Medulla oblongata (tissue), 1 donor: Measurements from ENCODE around the gene CELF2.

Experiments
- DNase-seq: peaks from one replicate; pipeline ENCODE4 v3.0.0-alpha.2; 2015; ENCODE audit errors: extremely low spot score

Gene CELF2

DNA sequence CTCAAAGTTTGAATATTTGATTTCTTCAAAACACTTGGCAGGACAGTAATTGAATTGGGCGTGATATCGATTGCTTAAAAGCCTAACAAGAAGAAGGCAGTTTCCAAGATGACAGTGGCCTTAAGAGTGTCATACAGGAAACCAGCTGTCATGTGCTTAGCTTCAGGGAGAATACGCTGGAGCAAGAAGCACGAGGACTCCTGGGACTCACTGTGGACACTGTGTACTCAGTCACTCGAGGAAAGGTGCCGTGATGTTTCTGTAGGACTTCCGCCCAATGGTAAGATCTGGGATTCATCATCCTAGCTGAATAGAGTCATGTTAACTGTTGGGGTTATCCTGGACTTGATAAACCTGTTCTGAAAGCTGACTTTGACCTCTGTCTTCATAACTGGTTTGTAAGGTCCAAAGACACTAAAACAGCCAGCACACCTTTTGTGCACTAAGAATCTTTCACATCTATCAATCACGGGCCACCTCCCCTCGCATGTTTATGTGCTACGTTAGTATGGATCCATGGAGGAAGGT is 113.5 kb downstream of the CELF2 start:
- no peak for DNase-seq

DNA sequence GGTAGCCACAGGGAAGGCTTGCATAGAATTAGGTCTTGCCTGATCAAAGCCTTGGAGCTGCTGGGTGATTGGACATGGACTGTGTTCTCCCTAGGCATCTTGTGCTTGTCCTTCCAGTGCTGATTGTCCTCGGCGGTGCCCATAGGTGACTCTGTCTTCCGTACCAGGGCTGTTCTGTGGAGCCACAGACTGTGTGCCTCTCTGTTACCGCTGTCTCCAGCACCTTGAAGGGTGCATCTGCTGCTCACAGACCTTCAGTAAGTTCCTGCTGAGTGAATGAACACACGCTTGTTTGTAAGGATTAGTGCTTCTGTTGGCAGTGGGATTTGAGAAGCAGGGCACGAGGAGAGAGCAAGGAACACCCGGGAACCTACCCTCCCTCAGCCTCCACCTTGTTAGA is 116.7 kb downstream of the CELF2 start:
- no peak for DNase-seq

- no peak for DNase-seq
Observed at GRCh38 chr10:11135709-11136108, 118.0 kb downstream of the CELF2 start.

GRCh38 chr10:11138314-11139033 is 120.8 kb downstream of the CELF2 start:
- DNase-seq = no peak

GRCh38 chr10:11140963-11141362 is 123.3 kb downstream of the CELF2 start:
- DNase-seq = no peak

- no peak for DNase-seq
Observed at GRCh38 chr10:11141571-11142091, 124.0 kb downstream of the CELF2 start.

DNA sequence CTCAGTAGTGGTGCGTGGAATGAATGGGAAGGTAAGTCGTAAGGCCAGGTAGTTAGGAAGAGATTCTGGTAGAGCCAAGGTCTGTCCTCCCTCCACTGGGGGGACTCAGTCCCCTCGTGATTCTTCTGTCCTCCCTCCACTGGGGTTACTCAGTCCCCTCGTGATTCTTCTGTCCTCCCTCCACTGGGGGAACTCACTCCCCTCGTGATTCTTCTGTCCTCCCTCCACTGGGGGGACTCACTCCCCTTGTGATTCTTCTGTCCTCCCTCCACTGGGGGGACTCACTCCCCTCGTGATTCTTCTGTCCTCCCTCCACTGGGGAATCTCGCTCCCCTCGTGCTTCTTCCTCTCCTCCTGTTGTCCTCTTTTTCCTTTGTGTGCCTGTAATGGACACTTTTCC is 125.1 kb downstream of the CELF2 start:
- DNase-seq = no peak

GRCh38 chr10:11143242-11143641 is 125.6 kb downstream of the CELF2 start:
- no peak for DNase-seq

DNA sequence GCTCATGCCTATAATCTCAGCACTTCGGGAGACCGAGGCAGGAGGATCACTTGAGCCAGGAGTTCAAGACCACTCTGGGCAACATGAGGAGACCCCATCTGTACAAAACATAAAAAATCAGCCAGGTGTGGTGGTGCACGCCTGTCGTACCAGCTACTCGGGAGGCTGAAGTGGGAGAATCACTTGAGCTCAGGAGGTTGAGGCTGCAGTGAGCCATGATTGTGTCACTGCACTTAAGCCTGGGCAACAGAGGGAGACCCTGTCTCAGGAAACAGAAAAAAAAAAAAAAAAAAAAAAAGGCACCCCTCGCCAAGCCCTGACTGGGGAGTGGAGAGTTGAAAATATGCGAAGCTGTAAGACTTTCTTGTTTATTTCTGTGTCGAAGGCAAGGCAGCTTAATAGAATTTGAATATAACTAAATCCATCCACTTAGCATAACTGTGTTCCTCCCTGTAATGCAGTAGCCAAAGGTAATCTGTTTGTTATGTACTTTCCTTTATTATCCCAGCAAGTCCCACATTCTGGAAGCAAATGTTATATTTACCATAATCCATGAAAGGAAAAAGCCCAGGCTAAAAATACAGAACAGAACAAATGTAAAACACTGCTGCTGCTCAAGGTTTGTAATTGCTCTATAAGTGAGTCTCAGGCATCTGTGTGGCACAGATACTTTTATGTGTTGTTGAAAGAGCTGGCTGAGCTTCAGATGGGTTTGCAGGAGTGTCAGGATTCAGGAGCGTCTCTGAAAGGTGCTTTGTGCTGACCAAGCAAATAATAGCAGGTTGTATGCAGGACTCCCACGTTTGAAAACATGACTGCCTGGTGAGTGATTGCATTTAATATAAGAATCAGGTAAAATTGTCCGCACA is 127.2 kb downstream of the CELF2 start:
- no peak for DNase-seq

DNA sequence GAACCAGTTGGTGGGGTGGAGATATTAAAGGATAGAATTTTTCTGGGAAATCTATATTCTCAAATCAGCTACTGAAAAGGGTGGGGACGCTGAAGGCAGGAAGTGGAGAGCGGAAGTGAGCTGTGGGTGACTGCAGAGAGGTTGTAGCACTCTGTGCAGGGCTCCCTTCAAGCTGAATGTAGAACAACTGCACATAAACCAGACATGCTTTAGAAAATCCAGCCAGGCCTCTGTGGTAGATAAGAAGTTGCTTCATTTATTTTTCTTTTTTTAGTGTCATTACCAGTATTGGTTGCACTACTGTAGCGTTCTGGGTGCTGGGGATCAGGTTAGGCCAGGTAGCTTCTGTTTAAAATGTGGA is 127.8 kb downstream of the CELF2 start:
- no peak for DNase-seq

DNA sequence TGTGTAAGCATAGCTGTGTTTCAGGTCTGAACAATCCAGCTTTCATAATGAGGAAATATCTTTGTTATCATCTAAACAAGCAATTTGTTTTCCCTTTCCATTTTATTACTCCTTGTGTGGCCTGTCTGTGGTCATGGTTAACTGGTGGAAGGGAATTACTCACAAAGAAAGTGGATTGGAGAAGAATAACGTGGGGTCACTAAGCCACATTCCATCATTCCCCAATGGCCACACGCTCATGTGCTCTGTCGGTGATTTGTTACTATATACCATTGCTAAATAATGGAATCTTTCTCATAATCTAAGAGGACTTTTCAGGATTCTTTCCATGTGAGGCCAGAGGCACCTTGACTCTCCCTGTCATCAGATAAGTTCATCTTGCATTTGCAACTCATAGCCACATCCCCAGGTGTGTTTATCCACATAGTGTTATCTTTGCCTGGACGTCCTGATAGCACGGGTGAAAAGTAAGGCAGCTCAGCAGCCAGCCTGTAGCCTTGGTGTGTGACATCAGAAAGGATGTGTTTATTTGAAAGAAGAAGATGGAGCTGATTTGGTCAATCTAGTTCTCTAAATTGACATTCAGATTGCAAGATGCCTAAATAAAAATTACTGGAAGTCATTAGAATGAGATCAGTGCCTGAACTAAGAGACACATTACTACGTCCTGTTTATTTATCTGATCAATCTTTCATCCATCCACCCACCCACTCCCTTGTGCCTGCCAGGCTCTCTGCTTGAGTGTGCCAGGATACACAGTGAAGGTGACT is 128.9 kb downstream of the CELF2 start:
- DNase-seq = no peak

DNA sequence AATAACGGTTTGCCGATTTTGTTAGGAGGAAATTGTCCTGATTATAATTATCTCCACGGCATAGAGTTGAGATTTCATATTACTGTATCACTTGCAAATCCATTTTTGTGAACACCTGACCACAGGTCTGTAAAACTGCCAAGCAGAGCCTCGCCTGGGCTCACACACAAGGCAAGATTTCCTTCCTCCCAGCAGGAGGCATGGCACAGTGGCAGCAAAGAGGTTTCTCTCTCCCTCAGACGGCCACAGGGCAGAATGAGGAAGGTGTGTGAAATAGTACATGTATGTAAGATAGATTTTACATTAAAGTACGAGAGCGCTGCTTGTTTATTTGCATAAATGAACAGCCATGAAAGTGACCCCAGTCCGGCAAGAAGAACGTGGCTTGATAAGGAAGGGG is 130.1 kb downstream of the CELF2 start:
- DNase-seq = peak; percentile 59

DNA sequence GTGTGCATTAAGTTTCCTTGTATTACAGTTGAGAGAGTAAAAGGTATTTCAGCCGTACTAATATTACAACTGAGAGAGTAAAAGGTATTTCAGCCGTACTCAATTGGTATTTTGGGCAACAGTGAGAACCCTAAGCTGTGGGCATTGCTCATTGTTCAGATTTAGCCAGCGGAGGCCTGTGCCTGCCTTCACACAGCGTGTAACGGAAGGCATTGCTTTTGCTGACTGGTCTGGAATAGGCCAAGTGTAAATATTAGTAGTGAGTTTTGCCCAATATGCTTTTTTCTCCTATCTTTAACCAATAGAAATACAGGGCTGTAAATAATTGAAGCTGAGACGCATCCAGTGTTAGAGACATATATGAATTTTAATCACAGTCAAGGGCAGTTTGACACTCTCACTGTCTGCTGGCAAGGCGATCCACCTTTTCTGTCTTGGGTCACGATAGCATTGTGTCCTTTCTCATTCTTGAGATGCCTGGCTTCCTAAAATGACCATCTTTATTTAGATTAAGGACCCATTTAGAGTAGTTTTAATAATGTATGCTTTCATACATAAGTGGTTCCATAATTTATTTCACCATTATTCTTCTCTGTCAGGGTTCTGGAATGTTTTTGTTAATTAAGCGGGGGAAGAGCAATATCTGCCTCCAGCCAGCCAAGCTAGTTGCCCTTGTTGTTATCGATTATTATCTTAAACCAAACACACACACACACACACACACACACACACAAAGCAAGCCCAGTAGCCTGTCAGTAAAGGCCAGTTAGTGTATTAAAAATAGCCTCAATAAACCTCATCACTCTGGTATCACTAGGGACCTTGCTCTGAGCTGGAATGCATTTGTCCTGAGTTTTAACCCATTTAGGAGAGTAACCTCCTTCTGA is 130.7 kb downstream of the CELF2 start:
- no peak for DNase-seq

- no peak for DNase-seq
Observed at GRCh38 chr10:11149807-11150141, 132.1 kb downstream of the CELF2 start.

GRCh38 chr10:11150231-11150731 is 132.6 kb downstream of the CELF2 start:
- no peak for DNase-seq

- no peak for DNase-seq
Observed at GRCh38 chr10:11150879-11151415, 133.3 kb downstream of the CELF2 start.

GRCh38 chr10:11152801-11153200 is 135.1 kb downstream of the CELF2 start:
- DNase-seq = no peak

DNA sequence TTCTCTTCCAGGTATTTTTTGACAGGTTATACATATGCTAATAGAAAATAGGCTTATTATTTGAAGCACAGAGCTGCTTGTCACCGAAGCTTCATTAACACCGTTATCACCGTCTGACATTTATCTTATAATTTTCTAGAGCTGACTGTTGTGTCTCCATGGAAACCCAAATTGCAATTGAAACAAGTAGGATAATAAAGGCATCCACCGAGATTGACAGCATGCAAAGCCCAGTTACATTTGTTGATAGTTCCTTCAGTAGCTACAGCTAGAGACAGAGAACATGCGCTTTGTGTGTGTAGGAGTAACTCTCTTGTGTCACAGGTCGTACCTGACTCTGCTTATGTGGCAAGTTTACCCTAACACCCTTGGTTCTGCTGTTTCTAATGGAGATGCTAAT is 135.6 kb downstream of the CELF2 start:
- no peak for DNase-seq

DNA sequence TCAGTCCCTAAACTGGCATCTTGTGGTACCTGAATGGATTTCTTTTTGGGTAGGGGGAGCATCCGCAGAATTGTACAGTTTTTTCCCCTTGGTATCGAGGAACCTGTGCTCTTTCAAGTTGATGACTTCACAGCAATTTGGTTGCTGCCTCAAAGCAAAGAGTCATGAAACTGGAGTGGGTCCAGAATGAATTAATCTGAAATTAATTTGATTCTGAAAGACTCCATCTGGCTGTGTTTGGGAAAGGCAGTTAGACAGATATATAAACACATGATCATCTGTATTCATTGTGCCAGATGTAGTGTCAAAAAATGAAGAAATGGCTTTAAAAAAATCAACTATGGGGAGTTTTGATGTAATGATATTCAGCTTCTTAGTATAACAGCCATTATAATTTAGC is 136.1 kb downstream of the CELF2 start:
- no peak for DNase-seq

- no peak for DNase-seq
Observed at GRCh38 chr10:11154333-11154732, 136.7 kb downstream of the CELF2 start.
